Lower lobe of right lung (tissue), 2 donors: Measurements from ENCODE around the gene SH3GLB1. TPM values are rescaled to one million over a fixed set of nuclear protein-coding genes. Genes with fewer than 3 reads are reported as not detected.

Experiments
- ATAC-seq, 2 donors: fragments of 200-7000 bp; cut with Tn5 transposase; one replicate each; pipeline ENCODE4 v1.9.1; 2020 to 2022; ENCODE audit warnings: mild to moderate bottlenecking in 2 of 2, moderate library complexity in 2 of 2
- DNase-seq: peaks from one replicate; pipeline ENCODE4 v3.0.0-alpha.2; 2020
- H3K27ac ChIP-seq: fragments of 200-600 bp; one replicate; pipeline ENCODE4 v1.8.0; 2022
- H3K27me3 ChIP-seq: fragments of 200-600 bp; one replicate; pipeline ENCODE4 v1.8.0; 2022; ENCODE audit warnings: low read depth
- H3K36me3 ChIP-seq: fragments of 200-600 bp; one replicate; pipeline ENCODE4 v1.8.0; 2022; ENCODE audit warnings: mild to moderate bottlenecking
- H3K4me1 ChIP-seq: fragments of 200-600 bp; one replicate; pipeline ENCODE4 v1.8.0; 2022
- H3K4me3 ChIP-seq: fragments of 200-600 bp; one replicate; pipeline ENCODE4 v1.8.0; 2022; ENCODE audit warnings: mild to moderate bottlenecking
- H3K9me3 ChIP-seq: fragments of 200-600 bp; one replicate; pipeline ENCODE4 v1.8.0; 2022
- CTCF ChIP-seq: fragments of 200-600 bp; IDR thresholded peaks from one replicate; pipeline ENCODE4 v1.8.0; 2022; ENCODE audit warnings: antibody characterized with exemption, mild to moderate bottlenecking
- intact Hi-C: fragments of 100-400 bp; cut with DNase I; formaldehyde crosslinking; loops from one replicate; pipeline ENCODE4 v1.11.0; 2022
- total RNA-seq: library from RNA; stranded (reverse); fragmentation: NEBNext Ultra II Directional; extraction: Animal tissue kit (Norgen Biotek cat#: 25700); gene quantifications from one replicate; pipeline ENCODE4 v1.2.1, GENCODE V29; 2021
- donor health status: DM: no; HTN: yes; CAD: no; lungs with severe emphysema.

Gene SH3GLB1
- total RNA-seq, 1 donor from 2014 or later = 91.1 TPM

GRCh38 chr1:86757272-86757984 is 53.1 kb downstream of the SH3GLB1 start:
- peak; percentile 74 to 78 for ATAC-seq
- TF ChIP-seq CTCF = no peak
- intact Hi-C loops = no loop called here
- no peaks in the 10 kb centered on the region for H3K27me3 ChIP-seq
- no peaks in the 10 kb centered on the region for H3K9me3 ChIP-seq
- H3K36me3 ChIP-seq = no peaks in the 10 kb centered on the region
- no peak for DNase-seq
- H3K4me3 ChIP-seq = no peak overlapping the region
- H3K27ac ChIP-seq = peak overlapping the region; percentile 33
- peaks cover 15% of the 10 kb centered on the region for H3K4me1 ChIP-seq

- DNase-seq (no peak), ATAC-seq (peak; percentile 13 to 27)
- Histone ChIP-seq H3K27me3 (no peaks in the 10 kb centered on the region), H3K27ac (peak overlapping the region; percentile 33), H3K36me3 (no peaks in the 10 kb centered on the region), H3K4me3 (no peak overlapping the region), H3K4me1 (peaks cover 15% of the 10 kb centered on the region), H3K9me3 (no peaks in the 10 kb centered on the region)
- intact Hi-C loops = no loop called here
- TF ChIP-seq CTCF = no peak
Observed at GRCh38 chr1:86758570-86758969, 54.2 kb downstream of the SH3GLB1 start.

- Histone ChIP-seq H3K9me3 (no peaks in the 10 kb centered on the region), H3K36me3 (no peaks in the 10 kb centered on the region), H3K4me1 (peaks cover 15% of the 10 kb centered on the region), H3K27me3 (no peaks in the 10 kb centered on the region), H3K27ac (no peak overlapping the region), H3K4me3 (no peak overlapping the region)
- ATAC-seq (no peak), DNase-seq (no peak)
- no peak for TF ChIP-seq CTCF
- intact Hi-C loops = no loop called here
Observed at GRCh38 chr1:86760199-86760598, 55.8 kb downstream of the SH3GLB1 start.

- H3K4me1 ChIP-seq = peaks cover 9% of the 10 kb centered on the region
- DNase-seq (no peak), ATAC-seq (no peak)
- no peak for TF ChIP-seq CTCF
- no peaks in the 10 kb centered on the region for H3K36me3 ChIP-seq
- H3K4me3 ChIP-seq = no peak overlapping the region
- no peaks in the 10 kb centered on the region for H3K9me3 ChIP-seq
- intact Hi-C loops = no loop called here
- no peak overlapping the region for H3K27ac ChIP-seq
- H3K27me3 ChIP-seq = no peaks in the 10 kb centered on the region
Observed at GRCh38 chr1:86762336-86762735, 58.0 kb downstream of the SH3GLB1 start.

- TF ChIP-seq CTCF = no peak
- no peak for DNase-seq
Observed at GRCh38 chr1:86764523-86764922, 60.1 kb downstream of the SH3GLB1 start.

More at GRCh38 chr1:86764523-86764922, 60.1 kb downstream of the SH3GLB1 start:
- Histone ChIP-seq H3K27me3 (no peaks in the 10 kb centered on the region), H3K4me1 (no peaks in the 10 kb centered on the region), H3K4me3 (no peak overlapping the region), H3K27ac (no peak overlapping the region), H3K9me3 (no peaks in the 10 kb centered on the region), H3K36me3 (no peaks in the 10 kb centered on the region)
- no peak for ATAC-seq
- intact Hi-C loops = no loop called here
